Measurements from ENCODE around the gene EML4. TPM values are rescaled to one million over a fixed set of nuclear protein-coding genes. Genes with fewer than 3 reads are reported as not detected.

Gene EML4
- total RNA-seq, 2 experiments from 2014 or later, result 37.1 to 43.2 TPM

DNA sequence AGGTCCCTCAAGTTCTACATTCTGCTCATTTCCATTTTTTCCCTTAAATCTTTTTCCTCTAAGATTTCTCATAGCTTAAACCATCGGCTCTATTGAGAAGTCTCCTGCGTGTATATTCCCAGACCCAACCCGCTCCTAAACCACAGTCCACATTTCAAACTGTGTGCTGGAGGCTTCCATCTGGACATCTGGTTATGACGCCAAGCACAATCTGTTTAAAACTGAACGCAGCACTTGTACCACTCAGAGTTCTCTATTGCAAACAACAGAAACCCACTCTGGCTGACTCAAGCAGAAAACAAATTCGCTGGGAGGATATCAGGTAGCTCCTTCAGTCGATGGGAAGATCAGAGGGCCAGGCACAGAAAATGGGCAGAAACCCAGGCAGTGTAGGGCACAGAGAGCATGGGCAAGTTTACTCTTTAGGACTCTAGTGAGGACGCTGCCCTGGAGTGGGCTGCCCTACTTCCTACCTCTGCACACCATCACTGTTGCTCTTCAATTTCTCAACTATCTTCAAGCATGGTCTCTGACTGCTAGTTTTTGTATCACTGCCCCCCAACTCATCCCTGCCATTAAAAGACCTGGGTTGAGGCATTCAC is 5.6 kb upstream of the EML4 start:
- ChIA-PET CTCF (ENCODE audit: unreplicated experiment) (interaction anchor here (0.6 kb wide), 1 partner anchor 8 kb away, joined by 3 read pairs; no protein-coding TSS in a partner anchor), POLR2A (interaction anchor here (0.6 to 0.7 kb wide), 3 partner anchors 35 to 144 kb away, joined by 3 read pairs; no protein-coding TSS in a partner anchor)
- no peaks in the 10 kb centered on the region for H4K20me1 ChIP-seq (ENCODE audit: insufficient read depth, low read length)
- no peaks in the 10 kb centered on the region for H3K9me3 ChIP-seq (ENCODE audit: low read length)
- no peaks in the 10 kb centered on the region for H3K79me2 ChIP-seq (ENCODE audit: insufficient read depth, low read depth, low read length)
- BruUV-seq (replicated peaks), result no TSS peak
- TF ChIP-seq, protein P1, sequence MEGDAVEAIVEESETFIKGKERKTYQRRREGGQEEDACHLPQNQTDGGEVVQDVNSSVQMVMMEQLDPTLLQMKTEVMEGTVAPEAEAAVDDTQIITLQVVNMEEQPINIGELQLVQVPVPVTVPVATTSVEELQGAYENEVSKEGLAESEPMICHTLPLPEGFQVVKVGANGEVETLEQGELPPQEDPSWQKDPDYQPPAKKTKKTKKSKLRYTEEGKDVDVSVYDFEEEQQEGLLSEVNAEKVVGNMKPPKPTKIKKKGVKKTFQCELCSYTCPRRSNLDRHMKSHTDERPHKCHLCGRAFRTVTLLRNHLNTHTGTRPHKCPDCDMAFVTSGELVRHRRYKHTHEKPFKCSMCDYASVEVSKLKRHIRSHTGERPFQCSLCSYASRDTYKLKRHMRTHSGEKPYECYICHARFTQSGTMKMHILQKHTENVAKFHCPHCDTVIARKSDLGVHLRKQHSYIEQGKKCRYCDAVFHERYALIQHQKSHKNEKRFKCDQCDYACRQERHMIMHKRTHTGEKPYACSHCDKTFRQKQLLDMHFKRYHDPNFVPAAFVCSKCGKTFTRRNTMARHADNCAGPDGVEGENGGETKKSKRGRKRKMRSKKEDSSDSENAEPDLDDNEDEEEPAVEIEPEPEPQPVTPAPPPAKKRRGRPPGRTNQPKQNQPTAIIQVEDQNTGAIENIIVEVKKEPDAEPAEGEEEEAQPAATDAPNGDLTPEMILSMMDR (conservative IDR thresholded peaks at IDR 0.05; ENCODE audit: low read length), result no peak
- no peak for TF ChIP-seq EZH2phosphoT487 (IDR thresholded peaks at IDR 0.05; ENCODE audit: borderline replicate concordance, low read depth, low read length)
- no peak overlapping the region for H3K4me2 ChIP-seq (ENCODE audit: low read length)
- no peaks in the 10 kb centered on the region for H3K4me1 ChIP-seq (ENCODE audit: insufficient read depth, low read length, poor library complexity, severe bottlenecking)
- no peak overlapping the region for H3K4me3 ChIP-seq (ENCODE audit: low read depth, low read length, poor library complexity, severe bottlenecking)
- no peak overlapping the region for H3K27ac ChIP-seq (ENCODE audit: low read depth, low read length, poor library complexity, severe bottlenecking)
- intact Hi-C loops (cut with micrococcal nuclease; ENCODE audit: unreplicated experiment), result no loop called here
- DNase-seq (ENCODE audit: low spot score), result no peak
- no peaks in the 10 kb centered on the region for H3K9me2 ChIP-seq (ENCODE audit: insufficient read depth, low read length)
- H3K36me3 ChIP-seq (ENCODE audit: insufficient read depth, low read length), result no peaks in the 10 kb centered on the region
- H2AFZ ChIP-seq (ENCODE audit: low read length), result no peak overlapping the region

GRCh38 chr2:42164046-42164445 is 5.1 kb upstream of the EML4 start:
- no peaks in the 10 kb centered on the region for H3K36me3 ChIP-seq (ENCODE audit: insufficient read depth, low read length)
- CTCF ChIA-PET (ENCODE audit: unreplicated experiment), result no interaction called here
- TF ChIP-seq, protein P1 (conservative IDR thresholded peaks at IDR 0.05; ENCODE audit: low read length), result no peak
- no peak for TF ChIP-seq EZH2phosphoT487 (IDR thresholded peaks at IDR 0.05; ENCODE audit: borderline replicate concordance, low read depth, low read length)
- H3K4me1 ChIP-seq (ENCODE audit: insufficient read depth, low read length, poor library complexity, severe bottlenecking), result peaks cover 4% of the 10 kb centered on the region
- no peak overlapping the region for H2AFZ ChIP-seq (ENCODE audit: low read length)
- intact Hi-C loops (cut with micrococcal nuclease; ENCODE audit: unreplicated experiment), result no loop called here
- no peaks in the 10 kb centered on the region for H3K79me2 ChIP-seq (ENCODE audit: insufficient read depth, low read depth, low read length)
- H4K20me1 ChIP-seq (ENCODE audit: insufficient read depth, low read length), result no peaks in the 10 kb centered on the region
- POLR2A ChIA-PET, result interaction anchor here (0.6 kb wide), 1 partner anchor 143 kb away, joined by 3 read pairs; no protein-coding TSS in a partner anchor
- H3K9me3 ChIP-seq (ENCODE audit: low read length), result no peaks in the 10 kb centered on the region
- H3K27ac ChIP-seq (ENCODE audit: low read depth, low read length, poor library complexity, severe bottlenecking), result no peak overlapping the region
- no TSS peak for BruUV-seq (replicated peaks)
- no peak overlapping the region for H3K4me2 ChIP-seq (ENCODE audit: low read length)
- no peaks in the 10 kb centered on the region for H3K9me2 ChIP-seq (ENCODE audit: insufficient read depth, low read length)
- H3K4me3 ChIP-seq (ENCODE audit: low read depth, low read length, poor library complexity, severe bottlenecking), result no peak overlapping the region
- no peak for DNase-seq (ENCODE audit: low spot score)

DNA sequence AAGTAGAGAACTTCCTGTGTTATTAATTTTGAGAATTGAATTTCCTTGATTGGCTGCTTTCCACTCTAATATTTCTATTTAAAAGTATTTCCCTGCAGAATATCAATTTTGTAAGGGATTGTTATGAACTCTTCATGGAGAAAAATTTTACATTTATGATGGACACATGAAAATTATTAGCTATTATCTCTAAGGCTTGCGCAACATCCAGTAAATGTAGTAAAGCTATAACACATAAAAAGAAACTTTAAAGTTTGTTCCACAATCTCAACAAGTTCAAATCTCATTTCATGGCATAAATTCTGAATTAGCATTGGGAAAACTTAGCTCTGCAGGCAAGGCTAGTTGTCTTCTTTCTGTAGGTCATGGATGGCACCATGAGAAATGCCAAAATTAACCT is 4.2 kb upstream of the EML4 start:
- Histone ChIP-seq H4K20me1 (ENCODE audit: insufficient read depth, low read length) (no peaks in the 10 kb centered on the region), H3K4me3 (ENCODE audit: low read depth, low read length, poor library complexity, severe bottlenecking) (no peak overlapping the region), H3K4me1 (ENCODE audit: insufficient read depth, low read length, poor library complexity, severe bottlenecking) (peaks cover 4% of the 10 kb centered on the region), H2AFZ (ENCODE audit: low read length) (no peak overlapping the region), H3K9me3 (ENCODE audit: low read length) (no peaks in the 10 kb centered on the region), H3K36me3 (ENCODE audit: insufficient read depth, low read length) (no peaks in the 10 kb centered on the region), H3K27ac (ENCODE audit: low read depth, low read length, poor library complexity, severe bottlenecking) (no peak overlapping the region), H3K4me2 (ENCODE audit: low read length) (no peak overlapping the region), H3K79me2 (ENCODE audit: insufficient read depth, low read depth, low read length) (peaks cover 4% of the 10 kb centered on the region; the same call in 1 of the 2 replicates), H3K9me2 (ENCODE audit: insufficient read depth, low read length) (no peaks in the 10 kb centered on the region)
- intact Hi-C loops (cut with micrococcal nuclease; ENCODE audit: unreplicated experiment), result no loop called here
- TF ChIP-seq, protein P1 (conservative IDR thresholded peaks at IDR 0.05; ENCODE audit: low read length), result no peak
- no peak for TF ChIP-seq EZH2phosphoT487 (IDR thresholded peaks at IDR 0.05; ENCODE audit: borderline replicate concordance, low read depth, low read length)
- no TSS peak for BruUV-seq (replicated peaks)
- POLR2A ChIA-PET, result interaction anchor here (0.6 to 2.0 kb wide), 3 partner anchors 10 to 110 kb away, joined by 3 to 6 read pairs (median 3); no protein-coding TSS in a partner anchor
- DNase-seq (ENCODE audit: low spot score), result no peak
- CTCF ChIA-PET (ENCODE audit: unreplicated experiment), result no interaction called here
